Stimulated activated CD4-positive, alpha-beta T cell treated with anti-CD3 and anti-CD28 coated beads, Interleukin-2, amount 100 ng/mL, for 4 hours (primary cell): ENCODE measurements around the gene OR2T6.
"Not testable (repeated sequence)": the region's sequence is repeated elsewhere in the genome, so short reads cannot be mapped to it uniquely, and the experiment has no call there.

Experiments
- DNase-seq: peaks from one replicate; pipeline ENCODE4 v3.0.0-alpha.2; 2020; ENCODE audit warnings: low read depth

OR2T6 gene

DNA sequence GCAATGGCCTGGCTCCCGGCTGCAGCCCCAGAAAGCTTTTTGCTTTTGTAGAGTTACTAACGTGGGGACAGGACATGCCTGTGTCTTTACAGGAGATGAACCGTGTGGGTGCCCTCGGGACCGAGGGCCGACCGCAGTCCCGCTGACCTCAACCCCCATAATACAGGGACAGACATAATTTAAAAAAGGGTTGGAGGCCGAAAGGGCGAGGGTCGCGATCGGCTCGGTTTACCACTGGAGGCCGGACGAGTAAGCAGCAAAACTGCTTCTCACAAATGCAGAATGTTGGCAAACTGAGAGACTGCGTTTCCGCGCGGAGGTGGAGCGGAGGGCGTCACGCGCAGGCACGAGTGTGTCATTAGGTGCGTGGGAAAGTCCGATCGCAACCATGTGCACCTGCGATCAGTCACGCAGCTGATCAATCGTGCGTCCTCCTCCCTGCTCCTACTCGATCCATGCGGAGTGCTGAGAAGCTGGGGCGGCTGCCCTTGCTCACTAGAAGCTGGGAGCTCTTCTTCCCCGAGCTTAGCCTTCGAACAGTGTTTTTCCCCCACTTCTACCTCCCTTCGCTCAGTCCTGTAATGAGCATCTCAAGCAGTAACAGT, 58.4 kb downstream of the OR2T6 start:
- not testable (repeated sequence) for DNase-seq

DNA sequence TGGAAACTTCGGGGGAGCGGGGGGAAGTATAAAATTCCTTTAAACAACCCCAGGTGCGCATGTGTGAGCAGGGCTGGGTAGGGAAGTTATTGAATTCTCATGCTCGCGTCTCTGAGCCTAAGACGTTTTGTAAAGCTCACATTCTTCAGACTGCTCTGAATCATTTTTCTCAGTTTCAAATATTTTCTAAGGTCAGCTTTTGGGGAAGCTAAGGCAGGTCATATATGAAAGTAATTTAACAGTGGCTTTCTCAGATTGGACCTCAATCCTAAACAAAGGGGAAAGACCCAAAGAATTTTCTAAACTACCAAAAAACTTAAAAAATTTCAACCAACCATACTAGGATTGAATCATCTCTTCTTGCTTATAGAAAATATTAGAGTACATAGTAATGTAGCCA, 59.4 kb downstream of the OR2T6 start:
- not testable (repeated sequence) for DNase-seq

DNA sequence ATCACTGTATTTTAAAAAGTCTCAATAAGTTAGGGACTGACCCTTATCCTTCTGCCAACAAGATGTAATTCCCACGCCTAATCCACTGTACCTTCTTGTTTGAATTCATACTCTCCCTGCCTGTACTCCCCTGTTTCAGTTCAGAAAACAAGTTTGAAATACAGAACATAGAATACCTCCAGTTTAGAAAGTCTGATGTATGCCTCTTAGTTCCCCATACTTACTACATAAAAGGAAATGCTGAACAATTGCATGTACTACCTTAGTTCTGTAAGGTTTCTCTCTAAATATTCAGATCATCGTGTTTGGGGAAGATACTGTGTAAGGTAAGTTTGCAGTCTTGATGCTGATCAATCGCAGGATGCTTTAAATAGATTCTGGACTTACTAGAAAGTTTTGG, 60.8 kb downstream of the OR2T6 start:
- DNase-seq, result not testable (repeated sequence)

DNA sequence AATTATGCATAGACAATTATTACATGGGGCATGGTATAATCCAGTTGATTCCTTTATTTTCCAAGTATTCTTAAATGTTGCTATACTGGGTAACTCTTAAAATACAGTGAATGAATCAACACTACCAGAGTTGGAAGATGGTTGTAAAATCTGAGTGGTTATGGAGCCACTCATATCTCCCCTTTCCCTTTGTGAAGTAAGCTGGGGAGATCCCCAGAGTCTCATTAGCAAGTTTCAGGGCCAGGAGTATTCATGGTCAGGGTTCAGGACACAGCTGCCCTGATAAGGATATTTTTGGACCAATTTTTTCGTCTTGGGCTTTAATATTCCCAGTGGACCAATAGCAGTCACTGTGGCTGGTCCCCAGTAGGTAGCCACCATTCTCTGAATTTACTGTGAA, 63.1 kb downstream of the OR2T6 start:
- DNase-seq, result not testable (repeated sequence)

DNA sequence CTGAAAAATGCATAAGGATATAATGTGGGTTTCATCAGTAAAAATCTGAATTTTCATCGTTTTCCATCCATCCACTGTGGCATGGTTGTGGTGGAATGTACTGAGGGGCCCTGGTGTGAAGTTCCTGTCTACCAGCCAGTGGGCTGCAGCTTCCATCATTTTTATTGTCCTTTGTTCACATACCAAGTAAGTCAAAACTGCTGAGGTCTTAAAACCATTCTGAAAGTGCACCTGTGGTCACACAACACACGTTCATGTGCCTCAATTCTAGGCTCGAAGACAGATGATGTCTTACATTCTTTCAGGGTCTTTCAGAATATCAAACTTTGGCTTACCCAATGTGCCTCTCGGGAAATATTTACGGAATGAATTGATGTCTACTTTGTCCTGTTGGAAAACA, 63.7 kb downstream of the OR2T6 start:
- DNase-seq, result not testable (repeated sequence)
